GM19395 (cell line): ENCODE results near the gene PTPRM.

Experiments used
- ATAC-seq: cut with Tn5 transposase; IDR thresholded peaks from one replicate; pipeline ENCODE4 v1.9.1; 2021; ENCODE audit warnings: mild to moderate bottlenecking, moderate library complexity; ENCODE audit not compliant: unreplicated experiment

PTPRM gene

DNA sequence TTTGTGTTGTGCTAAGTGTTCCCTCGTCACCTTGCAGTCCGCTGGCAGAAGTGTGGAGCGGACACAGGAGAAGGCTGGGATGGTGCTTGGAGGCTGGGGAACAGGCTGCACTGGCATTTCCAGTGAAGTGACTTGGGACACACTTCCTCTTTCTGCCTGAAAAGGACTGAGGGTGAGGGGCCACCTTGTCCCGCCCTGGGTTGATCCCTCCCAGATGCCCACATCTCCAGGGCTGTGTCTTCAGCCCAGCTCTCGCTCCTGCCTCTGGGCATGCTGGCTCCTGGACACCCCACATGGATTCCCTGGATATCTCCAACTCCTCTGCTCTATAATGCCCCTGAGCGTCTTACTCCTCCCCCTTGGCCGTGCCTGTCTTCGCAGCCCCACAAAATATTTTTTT is 412.6 kb downstream of the PTPRM start:
- ATAC-seq: no peak

DNA sequence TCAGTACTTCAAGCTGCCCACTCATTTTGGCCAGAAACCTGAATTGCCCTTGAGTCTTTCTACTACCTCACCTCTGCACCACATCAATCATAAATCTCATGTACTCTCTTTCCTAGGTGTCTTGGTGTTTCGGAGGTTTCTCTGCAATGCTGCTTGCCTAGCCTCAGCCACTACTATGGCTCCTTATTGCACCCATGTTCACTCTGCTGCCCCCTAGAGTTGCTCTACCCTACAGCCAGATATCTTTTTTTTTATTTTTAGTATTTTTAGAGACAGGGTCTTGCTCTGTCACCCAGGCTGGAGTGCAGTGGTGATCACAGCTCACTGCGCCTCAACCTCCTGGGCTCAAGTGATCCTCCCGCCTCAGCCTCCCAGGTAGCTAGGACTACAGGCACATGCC is 413.0 kb downstream of the PTPRM start:
- no peak for ATAC-seq

DNA sequence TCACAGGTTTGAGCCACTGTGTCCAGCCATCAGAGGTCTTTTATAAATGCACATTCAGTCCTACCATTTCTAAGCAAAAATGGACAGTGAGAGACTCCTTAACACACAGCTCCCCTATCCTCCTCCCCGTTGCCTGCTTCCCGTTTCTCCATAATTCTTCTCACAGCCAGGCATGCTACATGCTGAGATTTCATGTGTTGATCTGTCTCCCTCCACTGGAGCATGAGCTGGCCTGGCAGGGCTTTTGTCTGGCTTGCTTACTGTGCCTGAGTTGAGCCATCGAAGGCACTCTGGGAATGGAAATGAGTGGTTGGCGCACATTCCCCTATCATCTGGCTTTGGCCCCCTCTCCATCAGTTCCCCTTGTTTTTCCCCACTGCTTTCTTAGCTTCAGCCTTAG is 413.5 kb downstream of the PTPRM start:
- ATAC-seq: no peak

DNA sequence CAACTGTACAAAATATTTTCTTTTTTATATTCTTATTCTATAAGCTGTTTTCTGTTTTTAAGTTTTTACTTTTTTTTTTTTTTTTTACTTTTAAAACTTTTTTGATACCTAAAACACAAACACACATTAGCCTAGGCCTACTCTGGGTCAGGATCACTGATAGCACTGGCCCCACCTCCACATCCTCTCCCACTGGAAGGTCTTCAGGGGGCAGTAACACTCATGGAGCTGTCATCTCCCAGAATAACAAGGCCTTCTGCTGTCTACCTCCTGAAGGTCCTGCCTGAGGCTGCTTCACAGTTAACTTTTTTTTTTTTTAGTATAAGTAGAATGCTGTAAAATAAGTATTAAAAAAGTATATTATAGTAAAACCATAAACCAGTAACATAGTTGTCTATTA is 415.1 kb downstream of the PTPRM start:
- no peak for ATAC-seq

- no peak for ATAC-seq
Observed at GRCh38 chr18:7987284-7987976, 420.3 kb downstream of the PTPRM start.

DNA sequence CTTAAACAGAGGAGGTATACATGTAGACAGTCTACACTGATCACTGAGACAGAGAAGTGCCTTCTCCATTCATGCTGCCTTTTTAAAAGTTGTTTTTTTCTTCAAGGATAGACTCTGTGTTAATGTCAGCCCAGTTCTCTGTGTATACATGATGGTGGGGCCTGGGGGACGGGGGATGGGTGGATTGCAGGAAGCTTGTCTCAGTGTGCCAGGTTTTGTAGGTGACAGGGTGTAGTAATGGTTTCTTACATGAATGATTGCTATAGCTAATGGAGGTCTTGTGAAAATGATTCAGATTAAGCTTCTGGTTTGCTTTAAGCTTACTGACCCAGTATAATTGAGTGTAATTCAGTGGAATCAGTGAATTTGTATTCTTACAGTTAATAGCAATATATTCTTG is 423.6 kb downstream of the PTPRM start:
- no peak for ATAC-seq

GRCh38 chr18:8001711-8002301 is 434.7 kb downstream of the PTPRM start:
- ATAC-seq: no peak

- no peak for ATAC-seq
Observed at GRCh38 chr18:8003878-8004675, 437.0 kb downstream of the PTPRM start.

DNA sequence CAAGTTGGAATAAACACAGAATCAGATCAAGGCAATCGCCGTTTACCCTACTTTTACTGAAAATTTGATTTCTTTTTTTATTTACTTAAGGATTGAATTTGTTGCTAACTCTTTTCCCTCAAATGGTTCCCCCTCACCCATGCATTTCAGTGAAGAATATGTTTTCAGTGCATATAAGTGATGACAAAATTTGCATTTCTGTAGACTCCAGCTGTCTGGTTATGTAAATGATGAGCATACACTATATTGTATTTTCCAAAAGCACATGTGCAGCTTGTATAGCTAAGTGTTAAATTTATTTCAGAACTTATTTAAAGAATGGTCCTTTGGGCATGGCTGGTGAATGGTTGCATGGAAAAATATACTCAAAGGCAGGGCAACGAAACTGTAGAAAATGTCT is 437.7 kb downstream of the PTPRM start:
- ATAC-seq: no peak

DNA sequence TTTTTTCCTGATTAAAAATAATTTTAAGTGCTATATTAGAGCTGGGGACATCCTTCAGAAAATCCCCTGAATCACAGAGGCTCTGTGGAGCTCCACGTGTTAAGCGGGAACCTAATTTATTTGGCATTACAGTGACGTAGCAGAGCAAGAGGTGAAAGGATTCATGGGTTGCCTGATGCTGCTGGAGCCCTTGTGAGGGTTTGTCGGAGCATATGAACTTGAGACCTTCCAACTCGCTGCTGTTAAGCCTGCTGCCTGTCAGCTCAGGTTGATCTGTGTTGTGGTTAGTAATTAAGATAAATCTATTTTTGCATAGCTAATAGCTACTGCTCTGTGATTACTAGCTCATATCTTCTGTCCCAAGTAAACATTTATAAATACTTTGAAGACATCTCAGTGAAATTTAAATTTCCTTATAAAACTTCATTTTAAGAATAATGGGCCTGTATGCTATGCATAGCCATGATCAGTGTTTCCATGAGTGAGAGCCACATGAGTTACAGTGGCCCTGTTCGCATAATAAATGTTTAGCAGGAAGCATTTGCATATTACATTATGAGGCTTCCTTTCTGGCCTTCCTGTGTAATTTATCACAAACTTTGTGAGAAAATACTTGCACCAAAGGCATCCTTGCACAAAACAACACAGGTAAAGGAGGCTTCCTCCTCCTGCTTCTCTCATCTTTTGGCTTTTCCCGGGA is 438.9 kb downstream of the PTPRM start:
- ATAC-seq: no peak

GRCh38 chr18:8006979-8007378 is 439.9 kb downstream of the PTPRM start:
- no peak for ATAC-seq

GRCh38 chr18:8008033-8008432 is 440.9 kb downstream of the PTPRM start:
- no peak for ATAC-seq

DNA sequence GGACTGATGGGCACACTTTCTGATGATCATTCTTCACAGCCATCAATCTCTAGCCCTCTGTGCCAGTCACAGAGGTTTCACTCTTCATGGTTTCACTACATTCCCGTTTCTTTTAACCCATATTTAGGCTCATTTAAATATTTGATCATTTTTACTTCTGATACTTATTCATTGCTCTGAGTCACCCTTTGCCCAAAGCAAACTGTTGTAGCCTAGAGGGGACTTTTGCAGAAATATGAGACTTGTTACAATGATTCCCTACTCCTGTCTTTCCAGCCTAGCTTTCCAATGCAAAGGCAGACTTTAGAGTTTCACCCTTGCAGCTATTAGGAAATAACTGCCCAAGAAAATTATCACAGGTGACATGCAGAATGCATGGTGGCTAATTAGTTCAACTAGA is 444.2 kb downstream of the PTPRM start:
- no peak for ATAC-seq

GRCh38 chr18:8011906-8012305 is 444.8 kb downstream of the PTPRM start:
- ATAC-seq: no peak

DNA sequence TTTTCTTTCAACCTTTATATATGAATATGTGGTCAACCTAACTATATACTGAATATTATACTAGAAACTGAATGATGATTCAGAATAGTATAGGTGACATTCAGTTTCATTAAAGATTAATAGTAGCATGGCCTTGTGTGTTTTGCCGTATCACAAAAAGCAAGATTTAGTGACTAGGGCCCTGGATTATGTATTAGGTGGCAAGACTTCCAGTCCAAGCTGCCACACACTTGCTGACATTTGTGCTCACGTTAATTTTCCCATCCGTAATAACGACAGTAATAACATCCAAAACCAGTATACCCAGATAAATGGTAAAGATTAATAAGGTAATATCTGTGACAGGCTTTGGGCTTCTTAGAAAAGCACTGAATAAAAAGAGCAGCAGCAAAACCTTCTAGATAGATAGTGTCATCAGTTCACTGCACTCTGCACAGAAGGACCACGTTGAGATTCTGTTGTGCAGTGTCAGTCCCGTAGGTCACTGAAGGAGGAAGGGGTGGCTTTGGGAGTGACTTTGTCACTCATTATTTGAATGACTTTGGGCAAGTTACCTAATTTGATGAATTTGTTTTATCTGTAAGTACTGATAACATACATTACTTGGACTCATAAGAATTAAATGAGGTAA is 451.7 kb downstream of the PTPRM start:
- no peak for ATAC-seq

DNA sequence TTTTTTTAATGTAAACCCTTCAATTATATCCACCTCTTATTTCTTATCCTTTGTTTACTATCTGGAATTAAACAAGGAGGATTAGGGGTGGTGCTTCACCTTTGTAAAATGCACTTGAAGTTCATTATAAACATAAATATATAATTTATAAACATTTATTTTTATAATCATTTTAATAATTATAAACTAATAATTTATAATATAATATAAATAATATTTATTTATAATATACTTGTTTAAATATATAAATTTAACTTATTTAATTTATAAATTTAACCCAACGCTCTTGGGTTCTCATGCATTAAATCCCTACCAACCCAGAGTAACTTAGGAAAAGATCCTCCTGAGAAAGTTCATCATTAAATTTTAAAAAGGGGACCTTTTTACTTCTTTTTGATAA is 452.5 kb downstream of the PTPRM start:
- no peak for ATAC-seq

- no peak for ATAC-seq
Observed at GRCh38 chr18:8020132-8020846, 453.2 kb downstream of the PTPRM start.

- ATAC-seq: no peak
Observed at GRCh38 chr18:8029061-8029460, 461.9 kb downstream of the PTPRM start.

GRCh38 chr18:8029731-8030130 is 462.6 kb downstream of the PTPRM start:
- no peak for ATAC-seq

GRCh38 chr18:8030201-8030600 is 463.1 kb downstream of the PTPRM start:
- no peak for ATAC-seq
